ENCODE results near the gene ATXN1.

Gene ATXN1

GRCh38 chr6:16470502-16471221, 290.6 kb downstream of the ATXN1 start:
- H2AFZ ChIP-seq (ENCODE audit: low read length): no peak overlapping the region
- no peaks in the 10 kb centered on the region for H3K9me2 ChIP-seq (replicated peaks; ENCODE audit: low read depth, low read length)
- H3K4me1 ChIP-seq (ENCODE audit: insufficient read depth, low read length, poor library complexity, severe bottlenecking): peaks cover 18% of the 10 kb centered on the region
- H3K9ac ChIP-seq (ENCODE audit: low read depth, low read length, poor library complexity, severe bottlenecking): no peak overlapping the region
- no peaks in the 10 kb centered on the region for H3K27me3 ChIP-seq (ENCODE audit: insufficient read depth, low read length, poor library complexity, severe bottlenecking)
- no peaks in the 10 kb centered on the region for H3K9me3 ChIP-seq (ENCODE audit: insufficient read depth, low read depth, low read length)
- no peaks in the 10 kb centered on the region for H3K79me2 ChIP-seq (ENCODE audit: insufficient read depth, low read length)
- no peak overlapping the region for H3K4me2 ChIP-seq (ENCODE audit: low read depth, low read length, poor library complexity, severe bottlenecking)
- H3K36me3 ChIP-seq (ENCODE audit: insufficient read depth, low read length): no peaks in the 10 kb centered on the region
- H4K20me1 ChIP-seq (ENCODE audit: insufficient read depth, low read length, poor library complexity, severe bottlenecking): no peaks in the 10 kb centered on the region
- TF ChIP-seq CTCF (conservative IDR thresholded peaks at IDR 0.05; ENCODE audit: low read length) (no peak), EZH2phosphoT487 (IDR thresholded peaks at IDR 0.05; ENCODE audit: borderline replicate concordance) (no peak)
- H3K4me3 ChIP-seq (ENCODE audit: low read length, poor library complexity, severe bottlenecking): no peak overlapping the region
- H3F3A ChIP-seq (ENCODE audit: low read depth): no peaks in the 10 kb centered on the region

- H3K9ac ChIP-seq (ENCODE audit: low read depth, low read length, poor library complexity, severe bottlenecking): no peak overlapping the region
- H3K79me2 ChIP-seq (ENCODE audit: insufficient read depth, low read length): no peaks in the 10 kb centered on the region
- H3K4me2 ChIP-seq (ENCODE audit: low read depth, low read length, poor library complexity, severe bottlenecking): no peak overlapping the region
- H3K36me3 ChIP-seq (ENCODE audit: insufficient read depth, low read length): no peaks in the 10 kb centered on the region
- H3K27me3 ChIP-seq (ENCODE audit: insufficient read depth, low read length, poor library complexity, severe bottlenecking): no peaks in the 10 kb centered on the region
- peaks cover 18% of the 10 kb centered on the region for H3K4me1 ChIP-seq (ENCODE audit: insufficient read depth, low read length, poor library complexity, severe bottlenecking)
- H3K9me3 ChIP-seq (ENCODE audit: insufficient read depth, low read depth, low read length): no peaks in the 10 kb centered on the region
- no peaks in the 10 kb centered on the region for H3F3A ChIP-seq (ENCODE audit: low read depth)
- H4K20me1 ChIP-seq (ENCODE audit: insufficient read depth, low read length, poor library complexity, severe bottlenecking): no peaks in the 10 kb centered on the region
- H2AFZ ChIP-seq (ENCODE audit: low read length): no peak overlapping the region
- no peak overlapping the region for H3K4me3 ChIP-seq (ENCODE audit: low read length, poor library complexity, severe bottlenecking)
- TF ChIP-seq EZH2phosphoT487 (IDR thresholded peaks at IDR 0.05; ENCODE audit: borderline replicate concordance): no peak
- TF ChIP-seq CTCF (conservative IDR thresholded peaks at IDR 0.05; ENCODE audit: low read length): no peak
- no peaks in the 10 kb centered on the region for H3K9me2 ChIP-seq (replicated peaks; ENCODE audit: low read depth, low read length)
These were observed 292.2 kb downstream of the ATXN1 start for GRCh38 chr6:16468991-16469615.

GRCh38 chr6:16466800-16467553, 294.3 kb downstream of the ATXN1 start:
- no peak for TF ChIP-seq CTCF (conservative IDR thresholded peaks at IDR 0.05; ENCODE audit: low read length)
- TF ChIP-seq EZH2phosphoT487 (IDR thresholded peaks at IDR 0.05; ENCODE audit: borderline replicate concordance): no peak
- H3K79me2 ChIP-seq (ENCODE audit: insufficient read depth, low read length): no peaks in the 10 kb centered on the region

More at GRCh38 chr6:16466800-16467553, 294.3 kb downstream of the ATXN1 start:
- H3K9me3 ChIP-seq (ENCODE audit: insufficient read depth, low read depth, low read length): no peaks in the 10 kb centered on the region; the same call in 1 of the 2 replicates
- H3K4me3 ChIP-seq (ENCODE audit: low read length, poor library complexity, severe bottlenecking): no peak overlapping the region
- no peaks in the 10 kb centered on the region for H3K9me2 ChIP-seq (replicated peaks; ENCODE audit: low read depth, low read length)
- no peaks in the 10 kb centered on the region for H3K36me3 ChIP-seq (ENCODE audit: insufficient read depth, low read length)
- no peak overlapping the region for H2AFZ ChIP-seq (ENCODE audit: low read length)
- no peaks in the 10 kb centered on the region for H3K27me3 ChIP-seq (ENCODE audit: insufficient read depth, low read length, poor library complexity, severe bottlenecking)
- no peak overlapping the region for H3K4me2 ChIP-seq (ENCODE audit: low read depth, low read length, poor library complexity, severe bottlenecking)
- H3F3A ChIP-seq (ENCODE audit: low read depth): no peaks in the 10 kb centered on the region
- H3K4me1 ChIP-seq (ENCODE audit: insufficient read depth, low read length, poor library complexity, severe bottlenecking): peaks cover 18% of the 10 kb centered on the region
- H4K20me1 ChIP-seq (ENCODE audit: insufficient read depth, low read length, poor library complexity, severe bottlenecking): no peaks in the 10 kb centered on the region
- no peak overlapping the region for H3K9ac ChIP-seq (ENCODE audit: low read depth, low read length, poor library complexity, severe bottlenecking)

Data from Loucy (cell line).